Kidney epithelial cell (primary cell): ENCODE results near the gene ARV1. TPM values are rescaled to one million over a fixed set of nuclear protein-coding genes. Genes with fewer than 3 reads are reported as not detected.
"Not testable (repeated sequence)": the region's sequence is repeated elsewhere in the genome, so short reads cannot be mapped to it uniquely, and the experiment has no call there.

Source experiments
- DNase-seq: peaks from one replicate; pipeline ENCODE4 v3.0.0-alpha.2; 2010; ENCODE audit warnings: low read depth
- H3K27me3 ChIP-seq: 2 replicates; pipeline ENCODE4 v1.6.0; 2011; ENCODE audit warnings: low read length; ENCODE audit not compliant: control insufficient read depth, insufficient read depth
- H3K36me3 ChIP-seq: 2 replicates; pipeline ENCODE4 v1.5.1; 2011; ENCODE audit warnings: low read length; ENCODE audit not compliant: control insufficient read depth, insufficient read depth
- H3K4me3 ChIP-seq: 2 replicates; pipeline ENCODE4 v1.5.1; 2011; ENCODE audit warnings: low read depth, mild to moderate bottlenecking, control low read depth, low read length
- total RNA-seq: library from RNA; depleted of rRNA; stranded (reverse); fragments of >200 nt; gene quantifications from 2 replicates; pipeline ENCODE4 v1.2.3, GENCODE V29; 2015
- TF ChIP-seq, protein P1 (sequence below): IDR thresholded peaks from 2 replicates; pipeline ENCODE4 v1.5.1; 2011; ENCODE audit warnings: mild to moderate bottlenecking, moderate library complexity, low read length, control low read depth, inconsistent platforms; ENCODE audit not compliant: insufficient read depth, poor library complexity, severe bottlenecking

The ARV1 gene
- total RNA-seq, 1 donor from 2014 or later, result 12.0 TPM

- DNase-seq, result no peak
- TF ChIP-seq, protein P1, sequence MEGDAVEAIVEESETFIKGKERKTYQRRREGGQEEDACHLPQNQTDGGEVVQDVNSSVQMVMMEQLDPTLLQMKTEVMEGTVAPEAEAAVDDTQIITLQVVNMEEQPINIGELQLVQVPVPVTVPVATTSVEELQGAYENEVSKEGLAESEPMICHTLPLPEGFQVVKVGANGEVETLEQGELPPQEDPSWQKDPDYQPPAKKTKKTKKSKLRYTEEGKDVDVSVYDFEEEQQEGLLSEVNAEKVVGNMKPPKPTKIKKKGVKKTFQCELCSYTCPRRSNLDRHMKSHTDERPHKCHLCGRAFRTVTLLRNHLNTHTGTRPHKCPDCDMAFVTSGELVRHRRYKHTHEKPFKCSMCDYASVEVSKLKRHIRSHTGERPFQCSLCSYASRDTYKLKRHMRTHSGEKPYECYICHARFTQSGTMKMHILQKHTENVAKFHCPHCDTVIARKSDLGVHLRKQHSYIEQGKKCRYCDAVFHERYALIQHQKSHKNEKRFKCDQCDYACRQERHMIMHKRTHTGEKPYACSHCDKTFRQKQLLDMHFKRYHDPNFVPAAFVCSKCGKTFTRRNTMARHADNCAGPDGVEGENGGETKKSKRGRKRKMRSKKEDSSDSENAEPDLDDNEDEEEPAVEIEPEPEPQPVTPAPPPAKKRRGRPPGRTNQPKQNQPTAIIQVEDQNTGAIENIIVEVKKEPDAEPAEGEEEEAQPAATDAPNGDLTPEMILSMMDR, result no peak
These were observed 968 bp upstream of the ARV1 start for GRCh38 chr1:230977761-230978490.

GRCh38 chr1:230979389-230979716 is 459 bp downstream of the ARV1 start:
- H3K36me3 ChIP-seq, result no peaks in the 10 kb centered on the region
- H3K4me3 ChIP-seq, result peak overlapping the region; percentile 59

More at GRCh38 chr1:230977761-230978490, 968 bp upstream of the ARV1 start:
- Histone ChIP-seq H3K36me3 (no peaks in the 10 kb centered on the region), H3K27me3 (no peaks in the 10 kb centered on the region), H3K4me3 (peak overlapping the region; percentile 59)

GRCh38 chr1:230979952-230980351 is 1.1 kb downstream of the ARV1 start:
- no peak for DNase-seq
- Histone ChIP-seq H3K4me3 (peak overlapping the region; percentile 59), H3K27me3 (no peaks in the 10 kb centered on the region), H3K36me3 (no peaks in the 10 kb centered on the region)
- TF ChIP-seq, protein P1, result no peak

More at GRCh38 chr1:230979389-230979716, 459 bp downstream of the ARV1 start:
- TF ChIP-seq, protein P1, result no peak
- DNase-seq, result no peak
- no peaks in the 10 kb centered on the region for H3K27me3 ChIP-seq

GRCh38 chr1:230982696-230983095 is 3.8 kb downstream of the ARV1 start:
- Histone ChIP-seq H3K36me3 (no peaks in the 10 kb centered on the region), H3K27me3 (no peaks in the 10 kb centered on the region), H3K4me3 (no peak overlapping the region)
- no peak for DNase-seq
- TF ChIP-seq, protein P1, result no peak

DNA sequence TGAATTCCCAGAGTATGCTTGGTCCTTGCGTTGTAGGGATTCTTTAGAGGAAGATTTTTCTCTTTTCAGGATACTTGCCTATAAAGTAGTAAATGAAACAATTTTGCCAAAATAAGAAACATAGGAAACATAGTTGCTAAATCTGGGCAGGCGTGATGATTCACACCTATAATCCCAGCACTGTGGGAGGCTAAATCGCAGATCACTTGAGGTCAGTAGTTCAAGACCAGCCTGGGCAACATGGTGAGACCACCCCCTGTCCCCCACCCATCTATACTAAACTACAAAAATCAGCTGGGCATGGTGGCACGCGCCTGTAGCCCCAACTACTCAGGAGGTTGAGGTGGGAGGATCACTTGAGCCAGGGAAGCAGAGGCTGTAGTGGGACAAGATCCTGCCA is 4.9 kb downstream of the ARV1 start:
- no peaks in the 10 kb centered on the region for H3K27me3 ChIP-seq
- no peak overlapping the region for H3K4me3 ChIP-seq
- no peak for DNase-seq
- TF ChIP-seq, protein P1, result no peak
- no peaks in the 10 kb centered on the region for H3K36me3 ChIP-seq

DNA sequence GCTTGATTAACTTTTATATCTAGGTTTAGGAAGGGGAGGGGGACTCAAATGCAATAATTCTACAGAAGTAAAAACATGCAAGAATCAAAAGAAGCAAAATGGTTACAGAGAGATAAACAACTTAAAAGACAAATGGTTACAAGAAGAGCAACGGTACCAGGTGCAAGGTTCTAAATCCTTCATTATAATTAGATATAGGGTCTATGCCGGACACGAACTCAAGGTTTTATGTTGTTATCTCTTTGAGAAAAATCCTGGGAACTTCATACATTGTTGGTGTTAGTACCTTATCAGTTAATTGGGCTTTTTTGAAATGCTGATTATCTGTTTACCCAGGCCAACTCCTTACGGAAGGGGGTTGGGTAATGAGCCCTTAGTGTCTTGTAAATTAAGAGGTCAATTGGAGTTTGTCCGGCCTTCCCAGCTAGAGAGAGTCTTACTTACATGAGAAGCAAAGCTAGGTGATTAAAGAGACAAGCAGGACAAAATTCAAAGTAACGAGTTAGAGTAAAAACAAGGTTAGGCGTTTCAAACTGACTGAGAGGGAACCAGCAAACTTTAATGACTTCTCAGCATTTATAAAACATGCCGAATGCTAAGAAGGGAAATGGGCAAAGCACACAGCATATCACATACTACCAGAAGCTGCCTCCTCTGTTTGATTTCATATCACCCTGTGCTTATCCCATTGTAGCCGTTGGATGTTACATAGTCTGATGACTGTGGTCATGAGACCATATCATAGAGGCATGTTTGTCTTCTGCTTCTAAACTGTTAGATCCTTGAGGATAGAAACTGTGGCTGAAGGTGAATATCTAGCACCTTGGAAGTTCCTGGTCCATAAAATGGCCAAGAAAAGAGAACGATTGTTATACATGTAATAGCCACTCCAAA is 6.0 kb downstream of the ARV1 start:
- not testable (repeated sequence) for H3K36me3 ChIP-seq, DNase-seq, H3K27me3 ChIP-seq, H3K4me3 ChIP-seq
